ENCODE data around the gene MUC5B.
A peak's percentile ranks its signal among the peaks of the same experiment; 100 is the strongest.

Gene MUC5B

GRCh38 chr11:1304380-1304779 lies 81.5 kb downstream of the MUC5B start:
- Histone ChIP-seq H3K4me3 (ENCODE audit: low read depth in 1 of 2, low read length in 2 of 2) (no peak overlapping the region), H3K9me3 (ENCODE audit: control insufficient read depth in 1 of 2, low read length in 2 of 2) (no peaks in the 10 kb centered on the region), H3K4me1 (ENCODE audit: control insufficient read depth in 1 of 2, insufficient read depth in 2 of 2, low read length in 2 of 2) (peaks cover 23 to 67% of the 10 kb centered on the region in 2 donors), H3K27me3 (ENCODE audit: low read depth, low read length) (no peaks in the 10 kb centered on the region), H3K36me3 (ENCODE audit: control insufficient read depth in 1 of 2, insufficient read depth in 2 of 2, low read length in 2 of 2) (no peaks in the 10 kb centered on the region), H3K27ac (ENCODE audit: low read length) (peak overlapping the region; percentile 63)

- H3K27ac ChIP-seq (ENCODE audit: low read length) = peak overlapping the region; percentile 5
- H3K4me3 ChIP-seq (ENCODE audit: low read depth in 1 of 2, low read length in 2 of 2) = no peak overlapping the region
- no peaks in the 10 kb centered on the region for H3K9me3 ChIP-seq (ENCODE audit: control insufficient read depth in 1 of 2, low read length in 2 of 2)
- H3K27me3 ChIP-seq (ENCODE audit: low read depth, low read length) = no peaks in the 10 kb centered on the region
- H3K4me1 ChIP-seq (ENCODE audit: control insufficient read depth in 1 of 2, insufficient read depth in 2 of 2, low read length in 2 of 2) = peaks cover 19 to 62% of the 10 kb centered on the region in 2 donors
- H3K36me3 ChIP-seq (ENCODE audit: control insufficient read depth in 1 of 2, insufficient read depth in 2 of 2, low read length in 2 of 2) = no peaks in the 10 kb centered on the region
Observed at GRCh38 chr11:1305063-1305495, 82.2 kb downstream of the MUC5B start.

- H3K4me3 ChIP-seq (ENCODE audit: low read depth in 1 of 2, low read length in 2 of 2) = no peak overlapping the region
- H3K36me3 ChIP-seq (ENCODE audit: control insufficient read depth in 1 of 2, insufficient read depth in 2 of 2, low read length in 2 of 2) = no peaks in the 10 kb centered on the region
- H3K4me1 ChIP-seq (ENCODE audit: control insufficient read depth in 1 of 2, insufficient read depth in 2 of 2, low read length in 2 of 2) = peaks cover 23 to 65% of the 10 kb centered on the region in 2 donors
- no peaks in the 10 kb centered on the region for H3K27me3 ChIP-seq (ENCODE audit: low read depth, low read length)
- H3K9me3 ChIP-seq (ENCODE audit: control insufficient read depth in 1 of 2, low read length in 2 of 2) = no peaks in the 10 kb centered on the region
- peak overlapping the region; percentile 5 for H3K27ac ChIP-seq (ENCODE audit: low read length)
Observed at GRCh38 chr11:1305501-1306056, 82.7 kb downstream of the MUC5B start.

- H3K36me3 ChIP-seq (ENCODE audit: control insufficient read depth in 1 of 2, insufficient read depth in 2 of 2, low read length in 2 of 2) = no peaks in the 10 kb centered on the region
- peaks cover 25 to 65% of the 10 kb centered on the region in 2 donors for H3K4me1 ChIP-seq (ENCODE audit: control insufficient read depth in 1 of 2, insufficient read depth in 2 of 2, low read length in 2 of 2)
- H3K27ac ChIP-seq (ENCODE audit: low read length) = no peak overlapping the region
- no peak overlapping the region for H3K4me3 ChIP-seq (ENCODE audit: low read depth in 1 of 2, low read length in 2 of 2)
- no peaks in the 10 kb centered on the region for H3K9me3 ChIP-seq (ENCODE audit: control insufficient read depth in 1 of 2, low read length in 2 of 2)
- H3K27me3 ChIP-seq (ENCODE audit: low read depth, low read length) = no peaks in the 10 kb centered on the region
Observed at GRCh38 chr11:1306186-1307162, 83.6 kb downstream of the MUC5B start.

GRCh38 chr11:1307163-1307870 lies 84.5 kb downstream of the MUC5B start:
- H3K4me3 ChIP-seq (ENCODE audit: low read depth in 1 of 2, low read length in 2 of 2) = no peak overlapping the region
- peaks cover 0 to 7% of the 10 kb centered on the region in 2 donors for H3K9me3 ChIP-seq (ENCODE audit: control insufficient read depth in 1 of 2, low read length in 2 of 2)
- no peak overlapping the region for H3K27ac ChIP-seq (ENCODE audit: low read length)
- no peaks in the 10 kb centered on the region for H3K36me3 ChIP-seq (ENCODE audit: control insufficient read depth in 1 of 2, insufficient read depth in 2 of 2, low read length in 2 of 2)
- H3K27me3 ChIP-seq (ENCODE audit: low read depth, low read length) = no peaks in the 10 kb centered on the region
- H3K4me1 ChIP-seq (ENCODE audit: control insufficient read depth in 1 of 2, insufficient read depth in 2 of 2, low read length in 2 of 2) = peaks cover 25 to 59% of the 10 kb centered on the region in 2 donors

GRCh38 chr11:1307998-1308742 lies 85.3 kb downstream of the MUC5B start:
- H3K9me3 ChIP-seq (ENCODE audit: control insufficient read depth in 1 of 2, low read length in 2 of 2) = peaks cover 0 to 7% of the 10 kb centered on the region in 2 donors
- peaks cover 25 to 50% of the 10 kb centered on the region in 2 donors for H3K4me1 ChIP-seq (ENCODE audit: control insufficient read depth in 1 of 2, insufficient read depth in 2 of 2, low read length in 2 of 2)
- H3K27ac ChIP-seq (ENCODE audit: low read length) = no peak overlapping the region
- H3K27me3 ChIP-seq (ENCODE audit: low read depth, low read length) = no peaks in the 10 kb centered on the region
- no peaks in the 10 kb centered on the region for H3K36me3 ChIP-seq (ENCODE audit: control insufficient read depth in 1 of 2, insufficient read depth in 2 of 2, low read length in 2 of 2)
- H3K4me3 ChIP-seq (ENCODE audit: low read depth in 1 of 2, low read length in 2 of 2) = peak overlapping the region; percentile 60 to 84

- Histone ChIP-seq H3K27ac (ENCODE audit: low read length) (no peak overlapping the region), H3K27me3 (ENCODE audit: low read depth, low read length) (no peaks in the 10 kb centered on the region), H3K9me3 (ENCODE audit: control insufficient read depth in 1 of 2, low read length in 2 of 2) (peaks cover 0 to 7% of the 10 kb centered on the region in 2 donors), H3K4me1 (ENCODE audit: control insufficient read depth in 1 of 2, insufficient read depth in 2 of 2, low read length in 2 of 2) (peaks cover 25 to 43% of the 10 kb centered on the region in 2 donors), H3K36me3 (ENCODE audit: control insufficient read depth in 1 of 2, insufficient read depth in 2 of 2, low read length in 2 of 2) (no peaks in the 10 kb centered on the region), H3K4me3 (ENCODE audit: low read depth in 1 of 2, low read length in 2 of 2) (peak overlapping the region; percentile 60 to 84)
Observed at GRCh38 chr11:1308743-1309497, 86.1 kb downstream of the MUC5B start.

- H3K9me3 ChIP-seq (ENCODE audit: control insufficient read depth in 1 of 2, low read length in 2 of 2) = peaks cover 0 to 7% of the 10 kb centered on the region in 2 donors
- peak within 1 kb of the TSS; percentile 86 for H3K27ac ChIP-seq (ENCODE audit: low read length)
- peak within 1 kb of the TSS; percentile 66 to 84 for H3K4me3 ChIP-seq (ENCODE audit: low read depth in 1 of 2, low read length in 2 of 2)
- H3K4me1 ChIP-seq (ENCODE audit: control insufficient read depth in 1 of 2, insufficient read depth in 2 of 2, low read length in 2 of 2) = peaks cover 22 to 36% of the 10 kb centered on the region in 2 donors
- H3K27me3 ChIP-seq (ENCODE audit: low read depth, low read length) = no peaks in the 10 kb centered on the region
- H3K36me3 ChIP-seq (ENCODE audit: control insufficient read depth in 1 of 2, insufficient read depth in 2 of 2, low read length in 2 of 2) = no peaks in the 10 kb centered on the region
Observed at GRCh38 chr11:1309498-1310317, 86.8 kb downstream of the MUC5B start, which contains the start of gene TOLLIP. TOLLIP (minus strand) TSS chr11:1309632; CDS start chr11:1309498, 134 bp downstream.

- no peaks in the 10 kb centered on the region for H3K36me3 ChIP-seq (ENCODE audit: control insufficient read depth in 1 of 2, insufficient read depth in 2 of 2, low read length in 2 of 2)
- H3K4me1 ChIP-seq (ENCODE audit: control insufficient read depth in 1 of 2, insufficient read depth in 2 of 2, low read length in 2 of 2) = peaks cover 19 to 36% of the 10 kb centered on the region in 2 donors
- peaks cover 0 to 7% of the 10 kb centered on the region in 2 donors for H3K9me3 ChIP-seq (ENCODE audit: control insufficient read depth in 1 of 2, low read length in 2 of 2)
- H3K27ac ChIP-seq (ENCODE audit: low read length) = peak overlapping the region; percentile 86
- H3K4me3 ChIP-seq (ENCODE audit: low read depth in 1 of 2, low read length in 2 of 2) = peak overlapping the region; percentile 66 to 84
- no peaks in the 10 kb centered on the region for H3K27me3 ChIP-seq (ENCODE audit: low read depth, low read length)
Observed at GRCh38 chr11:1310318-1310687, 87.4 kb downstream of the MUC5B start.

Data from muscle layer of duodenum (tissue), 2 donors.